GM18520 (cell line): ENCODE results near the gene RBM4.

Experiments
- ATAC-seq: cut with Tn5 transposase; IDR thresholded peaks from one replicate; pipeline ENCODE4 v1.9.1; 2021; ENCODE audit not compliant: unreplicated experiment

Gene RBM4

GRCh38 chr11:66687831-66688281, 49.4 kb downstream of the RBM4 start:
- no peak for ATAC-seq

DNA sequence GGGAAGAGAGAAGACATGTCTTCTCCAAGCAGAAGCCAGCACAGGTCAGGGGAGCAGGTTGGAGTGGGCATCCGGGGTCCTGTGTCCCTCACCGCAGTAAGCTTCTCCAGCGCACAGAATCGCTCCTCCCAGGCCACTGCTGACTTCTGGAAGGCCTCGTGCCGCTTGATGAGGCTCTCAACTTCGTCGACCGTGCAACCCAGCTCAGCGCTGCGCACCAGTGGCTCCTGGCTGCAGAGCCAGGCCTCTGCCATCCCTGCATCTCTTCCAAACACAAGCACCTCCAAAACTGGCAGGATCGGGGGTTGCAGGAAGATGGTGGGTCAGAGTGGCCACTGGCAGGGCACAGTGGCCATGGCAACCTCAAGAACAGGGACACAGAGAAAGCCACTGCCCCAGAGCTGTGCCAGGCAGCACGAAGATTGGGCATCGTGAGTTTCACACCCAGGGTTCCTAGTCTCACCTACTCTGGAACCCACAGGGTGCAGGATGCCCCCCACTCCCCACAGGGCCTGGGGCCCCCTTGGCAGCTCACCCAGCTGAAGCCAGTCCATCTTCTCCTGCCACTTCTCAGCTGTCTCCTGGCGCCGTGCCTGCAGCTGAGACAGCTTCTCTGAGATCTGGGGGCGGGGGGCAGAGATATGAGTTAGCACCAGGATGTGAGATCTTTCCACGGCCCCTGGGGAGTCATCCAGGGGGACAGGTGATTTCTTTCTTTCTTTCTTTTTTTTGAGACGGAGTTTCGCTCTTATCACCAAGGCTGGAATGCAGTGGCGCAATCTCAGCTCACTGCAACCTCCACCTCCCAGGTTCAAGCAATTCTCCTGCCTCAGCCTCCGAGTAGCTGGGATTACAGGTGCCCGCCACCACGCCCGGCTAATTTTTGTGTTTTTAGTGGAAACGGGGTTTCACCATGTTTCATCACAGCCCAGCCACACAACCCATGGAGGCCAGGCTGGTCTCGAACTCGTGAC, 50.3 kb downstream of the RBM4 start:
- ATAC-seq, result no peak

DNA sequence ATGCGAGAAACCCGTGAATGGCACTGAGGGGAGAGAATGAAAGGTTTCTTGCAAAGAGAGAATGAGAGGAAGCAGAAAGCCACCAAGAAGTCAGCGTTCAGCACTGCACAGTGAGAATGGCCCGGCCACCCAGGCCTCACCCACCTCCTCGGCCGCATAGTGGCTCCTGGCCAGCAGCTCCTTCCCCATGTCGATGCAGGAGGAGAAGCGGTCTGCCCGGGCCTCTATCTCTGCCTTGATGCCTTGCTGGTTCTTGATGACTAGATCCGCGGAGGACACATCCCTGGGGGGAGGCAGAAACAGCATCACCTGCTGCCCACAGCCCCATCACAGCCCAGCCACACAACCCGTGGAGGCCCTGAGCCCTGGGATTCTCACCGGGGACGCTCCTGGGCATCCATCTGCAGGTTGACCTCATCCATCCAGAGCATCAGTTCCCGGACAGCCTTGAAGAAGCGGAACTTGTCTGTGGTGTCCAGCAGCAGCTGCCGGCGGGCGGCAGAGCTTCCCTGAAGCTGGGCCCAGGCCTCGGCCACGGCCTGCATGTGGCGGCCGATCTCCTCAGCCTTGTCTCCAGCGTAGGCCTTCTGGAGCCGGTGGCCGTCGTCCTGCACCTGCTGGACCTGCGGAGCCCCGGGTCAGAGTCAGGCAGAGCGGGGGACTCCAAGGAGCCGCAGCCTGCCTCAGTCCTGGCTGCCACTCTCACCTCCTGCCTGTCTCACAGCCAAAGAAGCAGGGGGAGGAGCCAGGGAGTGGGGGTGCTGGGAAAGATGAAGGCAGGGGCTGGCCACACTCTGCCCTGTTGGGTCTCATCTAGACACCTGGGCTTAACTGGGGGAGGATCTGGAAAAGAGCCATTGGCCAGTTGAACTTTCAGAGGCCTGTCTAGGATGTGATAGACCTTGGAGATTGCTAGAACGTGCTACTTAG, 51.4 kb downstream of the RBM4 start:
- no peak for ATAC-seq

DNA sequence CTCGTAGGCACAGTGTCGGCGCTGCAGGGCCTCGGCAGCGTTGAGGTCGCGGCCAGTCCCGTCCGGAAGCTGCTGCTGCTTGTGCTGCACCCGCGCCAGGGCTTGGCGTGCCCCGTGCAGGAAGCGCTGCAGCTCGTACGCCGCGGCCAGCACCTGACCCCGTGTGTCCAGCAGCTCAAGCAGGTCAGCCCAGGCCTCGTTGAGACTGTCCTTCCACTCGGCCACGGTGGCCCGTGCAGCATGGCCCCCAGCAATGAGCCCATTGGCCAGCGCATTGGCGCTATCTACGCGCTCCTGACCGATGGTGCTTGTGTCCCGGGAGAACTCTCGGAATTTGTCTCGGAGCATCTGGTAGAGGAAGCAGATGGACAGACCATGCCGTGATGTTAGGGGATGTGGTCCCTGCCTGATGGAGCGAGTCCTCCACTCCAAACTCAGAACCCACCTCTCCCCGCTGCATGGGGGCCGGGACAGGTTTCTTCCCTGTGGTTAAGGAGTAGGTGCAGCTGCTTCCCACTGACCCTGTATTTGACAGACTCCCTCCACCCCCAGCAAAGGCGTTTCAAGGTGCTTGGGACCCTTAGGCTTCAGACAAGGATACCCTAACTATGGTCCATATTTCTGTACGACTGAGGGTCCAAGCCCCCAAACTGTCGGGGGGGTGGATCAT, 52.9 kb downstream of the RBM4 start:
- no peak for ATAC-seq

- ATAC-seq, result no peak
These were observed 53.9 kb downstream of the RBM4 start for GRCh38 chr11:66692446-66692845.

DNA sequence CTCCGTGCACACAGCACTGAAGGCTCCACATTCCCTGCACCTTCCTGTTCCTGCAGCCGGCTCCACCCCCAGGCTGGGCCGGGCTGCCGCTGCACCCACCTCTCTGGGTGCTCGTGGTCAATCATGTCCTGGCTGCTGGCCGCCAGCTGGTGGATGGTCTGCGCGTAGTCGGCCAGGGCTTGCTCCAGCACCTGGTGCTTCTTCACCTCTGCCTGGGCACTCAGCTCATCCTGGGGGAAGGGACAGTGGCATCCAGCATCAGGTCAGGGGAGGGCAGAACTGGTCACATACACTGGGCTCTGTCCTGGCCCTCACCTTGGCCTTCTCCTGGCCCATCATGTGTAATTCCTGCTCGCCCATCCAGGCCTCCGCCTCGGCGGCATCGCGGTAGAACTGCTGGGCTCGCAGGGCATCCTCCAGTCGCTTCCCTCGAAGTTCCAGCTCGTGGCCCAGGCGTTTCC, 54.4 kb downstream of the RBM4 start:
- ATAC-seq, result no peak

- ATAC-seq, result no peak
These were observed 55.0 kb downstream of the RBM4 start for GRCh38 chr11:66693356-66694055.

DNA sequence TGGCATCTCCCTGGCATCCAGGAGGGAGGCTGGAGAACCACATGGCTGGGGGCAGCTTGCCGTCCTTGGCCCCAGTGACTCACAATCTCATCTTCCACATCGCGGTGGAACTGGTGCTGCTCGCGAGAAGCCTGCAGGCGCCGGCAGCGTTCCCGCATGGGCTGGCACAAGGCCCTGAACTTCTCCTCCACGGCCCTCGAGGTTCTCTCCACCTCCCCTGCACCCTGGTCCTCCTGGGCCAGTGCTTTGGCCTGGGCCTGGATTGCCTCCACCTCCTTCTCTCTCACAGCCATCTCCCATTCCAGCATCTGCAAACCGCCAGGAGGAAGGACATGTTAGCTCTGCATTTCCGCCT, 55.5 kb downstream of the RBM4 start:
- ATAC-seq, result no peak

- no peak for ATAC-seq
These were observed 56.3 kb downstream of the RBM4 start for GRCh38 chr11:66694732-66695207.
